Activated CD8-positive, alpha-beta memory T cell treated with anti-CD3 and anti-CD28 coated beads, Interleukin-2, amount 50 U/mL, for 48 hours (primary cell): ENCODE data around the gene IQGAP2.
"Not testable (repeated sequence)": the region's sequence is repeated elsewhere in the genome, so short reads cannot be mapped to it uniquely, and the experiment has no call there.

Experiments used
- DNase-seq: peaks from one replicate; pipeline ENCODE4 v3.0.0-alpha.2; 2020

Gene IQGAP2

GRCh38 chr5:76422227-76422626 is 19.1 kb downstream of the IQGAP2 start:
- DNase-seq: no peak

GRCh38 chr5:76422742-76423141 is 19.7 kb downstream of the IQGAP2 start:
- DNase-seq: no peak

GRCh38 chr5:76425146-76425545 is 22.1 kb downstream of the IQGAP2 start:
- DNase-seq: no peak

GRCh38 chr5:76425928-76426804 is 23.1 kb downstream of the IQGAP2 start:
- no peak for DNase-seq

- no peak for DNase-seq
Measured at GRCh38 chr5:76427206-76428140, 24.4 kb downstream of the IQGAP2 start.

GRCh38 chr5:76428550-76428949 is 25.5 kb downstream of the IQGAP2 start:
- not testable (repeated sequence) for DNase-seq

- DNase-seq: no peak
Measured at GRCh38 chr5:76433261-76433660, 30.2 kb downstream of the IQGAP2 start.

GRCh38 chr5:76437507-76437906 is 34.4 kb downstream of the IQGAP2 start:
- not testable (repeated sequence) for DNase-seq

GRCh38 chr5:76438025-76438424 is 34.9 kb downstream of the IQGAP2 start:
- no peak for DNase-seq

GRCh38 chr5:76439201-76439600 is 36.1 kb downstream of the IQGAP2 start:
- no peak for DNase-seq

GRCh38 chr5:76439929-76440328 is 36.8 kb downstream of the IQGAP2 start:
- DNase-seq: no peak

GRCh38 chr5:76441101-76441500 is 38.0 kb downstream of the IQGAP2 start:
- DNase-seq: no peak

- DNase-seq: no peak
Measured at GRCh38 chr5:76441890-76442673, 39.0 kb downstream of the IQGAP2 start.

GRCh38 chr5:76443066-76443800 is 40.1 kb downstream of the IQGAP2 start:
- no peak for DNase-seq

GRCh38 chr5:76445063-76445462 is 42.0 kb downstream of the IQGAP2 start:
- no peak for DNase-seq

- no peak for DNase-seq
Measured at GRCh38 chr5:76445830-76446229, 42.7 kb downstream of the IQGAP2 start.

- DNase-seq: no peak
Measured at GRCh38 chr5:76446776-76447175, 43.7 kb downstream of the IQGAP2 start.

GRCh38 chr5:76449606-76450005 is 46.5 kb downstream of the IQGAP2 start:
- DNase-seq: no peak

- no peak for DNase-seq
Measured at GRCh38 chr5:76450054-76450453, 47.0 kb downstream of the IQGAP2 start.

GRCh38 chr5:76451031-76451701 is 48.1 kb downstream of the IQGAP2 start:
- DNase-seq: no peak

- no peak for DNase-seq
Measured at GRCh38 chr5:76455531-76456133, 52.5 kb downstream of the IQGAP2 start.
